Ovary (tissue), 3 donors: ENCODE results near the gene PATL2.

ENCODE experiments used
- POLR2A ChIP-seq: fragments of 450-650 bp; IDR thresholded peaks from one replicate; pipeline ENCODE4 v1.6.1; 2017; ENCODE audit warnings: antibody characterized with exemption, mild to moderate bottlenecking, moderate library complexity
- TF ChIP-seq, protein P1 (sequence below), 3 donors: fragments of 450-650 bp in 2 of 3; fragments of 200-600 bp in 1 of 3; IDR thresholded peaks; one replicate each; pipeline versions ENCODE4 v1.5.1 to v1.8.0; 2016 to 2022; ENCODE audit warnings: antibody characterized with exemption in 3 of 3, mild to moderate bottlenecking in 1 of 3
- donor health status: DM: no; HTN: no; CAD: no.

DNA sequence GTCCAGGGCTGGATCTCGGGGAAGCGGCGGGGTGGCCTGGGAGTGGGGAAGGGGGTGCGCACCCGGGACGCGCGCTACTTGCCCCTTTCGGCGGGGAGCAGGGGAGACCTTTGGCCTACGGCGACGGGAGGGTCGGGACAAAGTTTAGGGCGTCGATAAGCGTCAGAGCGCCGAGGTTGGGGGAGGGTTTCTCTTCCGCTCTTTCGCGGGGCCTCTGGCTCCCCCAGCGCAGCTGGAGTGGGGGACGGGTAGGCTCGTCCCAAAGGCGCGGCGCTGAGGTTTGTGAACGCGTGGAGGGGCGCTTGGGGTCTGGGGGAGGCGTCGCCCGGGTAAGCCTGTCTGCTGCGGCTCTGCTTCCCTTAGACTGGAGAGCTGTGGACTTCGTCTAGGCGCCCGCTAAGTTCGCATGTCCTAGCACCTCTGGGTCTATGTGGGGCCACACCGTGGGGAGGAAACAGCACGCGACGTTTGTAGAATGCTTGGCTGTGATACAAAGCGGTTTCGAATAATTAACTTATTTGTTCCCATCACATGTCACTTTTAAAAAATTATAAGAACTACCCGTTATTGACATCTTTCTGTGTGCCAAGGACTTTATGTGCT is 721 bp upstream of the PATL2 start:
- TF ChIP-seq POLR2A, result no peak
- TF ChIP-seq, protein P1, sequence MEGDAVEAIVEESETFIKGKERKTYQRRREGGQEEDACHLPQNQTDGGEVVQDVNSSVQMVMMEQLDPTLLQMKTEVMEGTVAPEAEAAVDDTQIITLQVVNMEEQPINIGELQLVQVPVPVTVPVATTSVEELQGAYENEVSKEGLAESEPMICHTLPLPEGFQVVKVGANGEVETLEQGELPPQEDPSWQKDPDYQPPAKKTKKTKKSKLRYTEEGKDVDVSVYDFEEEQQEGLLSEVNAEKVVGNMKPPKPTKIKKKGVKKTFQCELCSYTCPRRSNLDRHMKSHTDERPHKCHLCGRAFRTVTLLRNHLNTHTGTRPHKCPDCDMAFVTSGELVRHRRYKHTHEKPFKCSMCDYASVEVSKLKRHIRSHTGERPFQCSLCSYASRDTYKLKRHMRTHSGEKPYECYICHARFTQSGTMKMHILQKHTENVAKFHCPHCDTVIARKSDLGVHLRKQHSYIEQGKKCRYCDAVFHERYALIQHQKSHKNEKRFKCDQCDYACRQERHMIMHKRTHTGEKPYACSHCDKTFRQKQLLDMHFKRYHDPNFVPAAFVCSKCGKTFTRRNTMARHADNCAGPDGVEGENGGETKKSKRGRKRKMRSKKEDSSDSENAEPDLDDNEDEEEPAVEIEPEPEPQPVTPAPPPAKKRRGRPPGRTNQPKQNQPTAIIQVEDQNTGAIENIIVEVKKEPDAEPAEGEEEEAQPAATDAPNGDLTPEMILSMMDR (IDR thresholded peaks at IDR 0.05), result no peak
